Glutamatergic neuron (in vitro differentiated cells): Measurements from ENCODE around the gene GPR108. TPM values are rescaled to one million over a fixed set of nuclear protein-coding genes. Genes with fewer than 3 reads are reported as not detected.

ENCODE experiments used
- DNase-seq: peaks from one replicate; pipeline ENCODE4 v3.0.0; 2022
- H3K27ac Mint-ChIP-seq: one replicate; pipeline ENCODE4 v1.8.0; 2020; ENCODE audit warnings: mild to moderate bottlenecking, mixed read lengths, inconsistent platforms; ENCODE audit not compliant: unreplicated experiment
- H3K27me3 Mint-ChIP-seq: one replicate; pipeline ENCODE4 v1.8.0; 2020; ENCODE audit warnings: mild to moderate bottlenecking, moderate library complexity, mixed read lengths, inconsistent platforms; ENCODE audit not compliant: unreplicated experiment
- H3K36me3 Mint-ChIP-seq: one replicate; pipeline ENCODE4 v1.8.0; 2020; ENCODE audit warnings: mild to moderate bottlenecking, mixed read lengths, inconsistent platforms; ENCODE audit not compliant: unreplicated experiment
- H3K4me1 Mint-ChIP-seq: one replicate; pipeline ENCODE4 v1.8.0; 2020; ENCODE audit warnings: mild to moderate bottlenecking, low read depth, mixed read lengths, inconsistent platforms; ENCODE audit not compliant: unreplicated experiment
- H3K4me3 Mint-ChIP-seq: one replicate; pipeline ENCODE4 v1.8.0; 2020; ENCODE audit warnings: mild to moderate bottlenecking, mixed read lengths, inconsistent platforms; ENCODE audit not compliant: unreplicated experiment
- H3K9me3 Mint-ChIP-seq: one replicate; pipeline ENCODE4 v1.8.0; 2020; ENCODE audit warnings: mild to moderate bottlenecking, moderate library complexity, mixed read lengths, inconsistent platforms; ENCODE audit not compliant: unreplicated experiment
- CTCF ChIP-seq: fragments of 200-600 bp; sonication (generic); IDR thresholded peaks from one replicate; pipeline ENCODE4 v1.5.0; 2021; ENCODE audit not compliant: partially characterized antibody, unreplicated experiment
- total RNA-seq: library from RNA; stranded (reverse); fragmentation: NEBNext Ultra II Directional; extraction: Animal tissue kit (Norgen Biotek cat#: 25700); gene quantifications from one replicate; pipeline ENCODE4 v1.2.1, GENCODE V29; 2021; ENCODE audit not compliant: unreplicated experiment

The GPR108 gene
- total RNA-seq, 1 donor from 2014 or later = 44.2 TPM

- Mint-ChIP-seq H3K27ac (no peak overlapping the region), H3K4me3 (no peak overlapping the region), H3K27me3 (peaks cover 2% of the 10 kb centered on the region), H3K4me1 (peaks cover 4% of the 10 kb centered on the region), H3K9me3 (peaks cover 1% of the 10 kb centered on the region), H3K36me3 (no peaks in the 10 kb centered on the region)
- TF ChIP-seq CTCF = no peak
- DNase-seq = no peak
Measured at GRCh38 chr19:6728346-6728745, 9.0 kb downstream of the GPR108 start.

GRCh38 chr19:6725513-6726231 lies 11.7 kb downstream of the GPR108 start:
- peaks cover 1% of the 10 kb centered on the region for H3K9me3 Mint-ChIP-seq
- DNase-seq = no peak
- peaks cover 2% of the 10 kb centered on the region for H3K4me1 Mint-ChIP-seq
- H3K27me3 Mint-ChIP-seq = peaks cover 2% of the 10 kb centered on the region
- TF ChIP-seq CTCF = no peak
- no peaks in the 10 kb centered on the region for H3K36me3 Mint-ChIP-seq
- H3K4me3 Mint-ChIP-seq = no peak overlapping the region
- H3K27ac Mint-ChIP-seq = no peak overlapping the region

- TF ChIP-seq CTCF = no peak
- H3K4me3 Mint-ChIP-seq = no peak overlapping the region
- H3K4me1 Mint-ChIP-seq = peaks cover 2% of the 10 kb centered on the region
- H3K27ac Mint-ChIP-seq = no peak overlapping the region
- H3K9me3 Mint-ChIP-seq = peaks cover 1% of the 10 kb centered on the region
- no peak for DNase-seq
- H3K27me3 Mint-ChIP-seq = peaks cover 3% of the 10 kb centered on the region
- H3K36me3 Mint-ChIP-seq = no peaks in the 10 kb centered on the region
Measured at GRCh38 chr19:6724631-6725492, 12.5 kb downstream of the GPR108 start.

- peaks cover 7% of the 10 kb centered on the region for H3K27me3 Mint-ChIP-seq
- no peak overlapping the region for H3K27ac Mint-ChIP-seq
- TF ChIP-seq CTCF = no peak
- H3K36me3 Mint-ChIP-seq = no peaks in the 10 kb centered on the region
- peaks cover 2% of the 10 kb centered on the region for H3K4me1 Mint-ChIP-seq
- peaks cover 1% of the 10 kb centered on the region for H3K9me3 Mint-ChIP-seq
- no peak for DNase-seq
- no peak overlapping the region for H3K4me3 Mint-ChIP-seq
Measured at GRCh38 chr19:6723738-6724137, 13.6 kb downstream of the GPR108 start.
